ENCODE data around the gene FBXO38.

The FBXO38 gene

DNA sequence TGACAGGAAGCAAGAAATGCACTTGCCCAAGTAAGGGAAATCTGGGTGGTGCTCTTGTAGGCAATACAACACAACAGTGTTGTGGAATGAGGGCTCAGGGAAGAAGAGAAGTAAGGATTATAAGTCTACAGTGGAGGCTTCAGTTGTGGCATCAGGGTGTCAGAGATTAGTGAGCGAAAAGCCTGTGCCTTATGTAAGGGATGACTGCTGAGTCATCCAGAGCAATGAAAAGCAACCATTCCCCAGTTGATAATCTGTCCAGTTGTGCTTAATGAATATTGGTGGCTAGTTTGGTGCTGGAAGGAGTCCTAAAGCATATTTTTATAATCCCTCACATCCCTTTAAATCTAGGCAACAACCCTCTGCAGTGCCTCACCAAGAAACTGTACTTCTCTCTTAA is 42.0 kb downstream of the FBXO38 start:
- Histone ChIP-seq H3K4me3 (ENCODE audit: low read depth, low read length) (no peak overlapping the region), H2AFZ (ENCODE audit: low read length, unreplicated experiment) (no peak overlapping the region), H3K27ac (ENCODE audit: low read depth, low read length) (no peak overlapping the region), H3K27me3 (ENCODE audit: insufficient read depth, low read length) (no peaks in the 10 kb centered on the region), H3K4me1 (ENCODE audit: control insufficient read depth, insufficient read depth, low read length, unreplicated experiment) (no peaks in the 10 kb centered on the region), H3K36me3 (ENCODE audit: insufficient read depth, low read length) (peaks cover 31% of the 10 kb centered on the region), H3K79me2 (ENCODE audit: control insufficient read depth, insufficient read depth, low read length, unreplicated experiment) (no peaks in the 10 kb centered on the region)

GRCh38 chr5:148426514-148426913 is 42.8 kb downstream of the FBXO38 start:
- no peak overlapping the region for H3K27ac ChIP-seq (ENCODE audit: low read depth, low read length)
- no peak overlapping the region for H3K4me3 ChIP-seq (ENCODE audit: low read depth, low read length)
- H3K27me3 ChIP-seq (ENCODE audit: insufficient read depth, low read length) = no peaks in the 10 kb centered on the region
- H3K4me1 ChIP-seq (ENCODE audit: control insufficient read depth, insufficient read depth, low read length, unreplicated experiment) = no peaks in the 10 kb centered on the region
- no peak overlapping the region for H2AFZ ChIP-seq (ENCODE audit: low read length, unreplicated experiment)
- peaks cover 35% of the 10 kb centered on the region for H3K36me3 ChIP-seq (ENCODE audit: insufficient read depth, low read length)
- no peaks in the 10 kb centered on the region for H3K79me2 ChIP-seq (ENCODE audit: control insufficient read depth, insufficient read depth, low read length, unreplicated experiment)

DNA sequence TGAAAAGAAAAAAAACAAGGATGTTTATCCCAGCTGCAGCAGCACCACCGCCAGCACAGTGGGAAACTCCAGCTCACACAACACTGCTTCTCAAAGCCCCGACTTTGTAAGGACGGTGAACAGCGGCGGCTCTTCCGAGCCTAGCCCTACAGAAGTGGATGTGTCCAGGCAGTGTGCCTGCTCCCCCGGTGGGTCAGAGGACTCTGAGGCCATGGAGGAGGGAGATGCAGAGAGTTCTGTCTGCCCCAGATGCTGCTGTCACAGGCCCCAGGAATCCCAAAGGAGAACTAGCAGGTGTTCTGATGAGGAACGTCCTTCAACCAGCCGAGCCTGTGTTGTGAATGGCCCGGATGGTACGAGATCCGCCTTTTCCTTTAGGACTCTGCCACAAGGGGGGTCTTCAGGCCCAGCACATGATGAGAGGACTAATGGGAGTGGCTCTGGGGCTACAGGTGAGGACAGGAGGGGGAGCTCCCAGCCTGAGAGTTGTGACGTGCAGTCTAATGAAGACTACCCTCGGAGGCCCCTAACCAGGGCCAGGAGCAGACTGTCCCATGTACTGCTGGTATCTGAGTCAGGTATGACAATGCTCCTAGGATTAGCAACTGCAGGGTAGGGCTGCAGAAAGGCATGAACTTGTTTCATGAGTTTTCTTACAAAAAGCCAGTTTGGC is 43.7 kb downstream of the FBXO38 start:
- Histone ChIP-seq H3K79me2 (ENCODE audit: control insufficient read depth, insufficient read depth, low read length, unreplicated experiment) (no peaks in the 10 kb centered on the region), H2AFZ (ENCODE audit: low read length, unreplicated experiment) (no peak overlapping the region), H3K27ac (ENCODE audit: low read depth, low read length) (no peak overlapping the region), H3K4me1 (ENCODE audit: control insufficient read depth, insufficient read depth, low read length, unreplicated experiment) (no peaks in the 10 kb centered on the region), H3K27me3 (ENCODE audit: insufficient read depth, low read length) (no peaks in the 10 kb centered on the region), H3K36me3 (ENCODE audit: insufficient read depth, low read length) (peaks cover 35% of the 10 kb centered on the region), H3K4me3 (ENCODE audit: low read depth, low read length) (no peak overlapping the region)

DNA sequence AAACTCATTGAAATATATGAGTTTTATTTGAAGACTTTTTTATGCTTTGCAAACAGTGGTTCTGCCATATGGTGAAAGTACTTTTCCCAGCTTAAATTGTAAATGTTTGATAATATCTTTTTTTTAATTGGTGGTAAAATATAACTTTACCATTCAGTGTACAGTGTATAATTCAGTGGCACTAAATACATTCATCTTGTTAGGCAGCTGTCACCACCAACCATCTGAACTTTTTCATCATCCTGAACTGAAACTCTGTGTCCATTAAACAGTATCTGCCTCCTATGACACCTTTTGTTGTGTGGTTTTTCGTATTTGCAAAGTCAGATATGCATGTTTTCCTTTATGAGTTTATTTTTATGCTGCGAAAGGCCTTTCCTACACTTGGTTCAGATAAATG is 45.1 kb downstream of the FBXO38 start:
- H3K4me1 ChIP-seq (ENCODE audit: control insufficient read depth, insufficient read depth, low read length, unreplicated experiment) = no peaks in the 10 kb centered on the region
- H3K27ac ChIP-seq (ENCODE audit: low read depth, low read length) = no peak overlapping the region
- H3K27me3 ChIP-seq (ENCODE audit: insufficient read depth, low read length) = no peaks in the 10 kb centered on the region
- H3K4me3 ChIP-seq (ENCODE audit: low read depth, low read length) = no peak overlapping the region
- peaks cover 41% of the 10 kb centered on the region for H3K36me3 ChIP-seq (ENCODE audit: insufficient read depth, low read length)
- no peak overlapping the region for H2AFZ ChIP-seq (ENCODE audit: low read length, unreplicated experiment)
- H3K79me2 ChIP-seq (ENCODE audit: control insufficient read depth, insufficient read depth, low read length, unreplicated experiment) = no peaks in the 10 kb centered on the region

GRCh38 chr5:148433826-148434225 is 50.1 kb downstream of the FBXO38 start:
- H3K79me2 ChIP-seq (ENCODE audit: control insufficient read depth, insufficient read depth, low read length, unreplicated experiment) = no peaks in the 10 kb centered on the region
- no peak overlapping the region for H3K27ac ChIP-seq (ENCODE audit: low read depth, low read length)
- H3K4me1 ChIP-seq (ENCODE audit: control insufficient read depth, insufficient read depth, low read length, unreplicated experiment) = no peaks in the 10 kb centered on the region
- H3K4me3 ChIP-seq (ENCODE audit: low read depth, low read length) = no peak overlapping the region
- no peak overlapping the region for H2AFZ ChIP-seq (ENCODE audit: low read length, unreplicated experiment)
- H3K27me3 ChIP-seq (ENCODE audit: insufficient read depth, low read length) = no peaks in the 10 kb centered on the region
- peaks cover 24% of the 10 kb centered on the region for H3K36me3 ChIP-seq (ENCODE audit: insufficient read depth, low read length)

DNA sequence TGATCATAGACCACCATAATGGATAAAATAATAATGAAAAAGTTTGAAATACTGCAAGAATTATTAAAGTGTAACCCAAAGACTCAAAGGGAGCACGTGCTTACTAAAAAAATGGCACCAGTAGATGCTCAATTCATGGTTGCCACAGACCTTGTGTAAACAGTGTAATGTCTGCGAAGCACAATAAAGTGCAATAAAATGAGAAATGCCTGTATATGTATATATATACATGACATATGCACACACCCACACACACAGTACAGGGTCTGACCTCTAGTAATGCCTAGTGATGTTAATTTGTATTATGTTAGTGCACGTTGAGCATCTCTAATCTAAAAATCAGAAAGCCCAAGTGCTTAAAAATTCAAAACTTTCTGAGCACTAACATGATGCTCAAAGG is 52.3 kb downstream of the FBXO38 start:
- Histone ChIP-seq H3K4me3 (ENCODE audit: low read depth, low read length) (no peak overlapping the region), H3K36me3 (ENCODE audit: insufficient read depth, low read length) (peaks cover 28% of the 10 kb centered on the region), H3K4me1 (ENCODE audit: control insufficient read depth, insufficient read depth, low read length, unreplicated experiment) (no peaks in the 10 kb centered on the region), H3K79me2 (ENCODE audit: control insufficient read depth, insufficient read depth, low read length, unreplicated experiment) (no peaks in the 10 kb centered on the region), H3K27ac (ENCODE audit: low read depth, low read length) (no peak overlapping the region), H2AFZ (ENCODE audit: low read length, unreplicated experiment) (no peak overlapping the region), H3K27me3 (ENCODE audit: insufficient read depth, low read length) (no peaks in the 10 kb centered on the region)

GRCh38 chr5:148437249-148437648 is 53.5 kb downstream of the FBXO38 start:
- Histone ChIP-seq H3K4me3 (ENCODE audit: low read depth, low read length) (no peak overlapping the region), H3K79me2 (ENCODE audit: control insufficient read depth, insufficient read depth, low read length, unreplicated experiment) (no peaks in the 10 kb centered on the region), H3K4me1 (ENCODE audit: control insufficient read depth, insufficient read depth, low read length, unreplicated experiment) (no peaks in the 10 kb centered on the region), H3K27me3 (ENCODE audit: insufficient read depth, low read length) (no peaks in the 10 kb centered on the region), H3K27ac (ENCODE audit: low read depth, low read length) (no peak overlapping the region), H3K36me3 (ENCODE audit: insufficient read depth, low read length) (peaks cover 28% of the 10 kb centered on the region), H2AFZ (ENCODE audit: low read length, unreplicated experiment) (no peak overlapping the region)

GRCh38 chr5:148438933-148439332 is 55.2 kb downstream of the FBXO38 start:
- peaks cover 18% of the 10 kb centered on the region for H3K36me3 ChIP-seq (ENCODE audit: insufficient read depth, low read length)
- H3K27ac ChIP-seq (ENCODE audit: low read depth, low read length) = no peak overlapping the region
- H2AFZ ChIP-seq (ENCODE audit: low read length, unreplicated experiment) = no peak overlapping the region
- no peak overlapping the region for H3K4me3 ChIP-seq (ENCODE audit: low read depth, low read length)
- no peaks in the 10 kb centered on the region for H3K4me1 ChIP-seq (ENCODE audit: control insufficient read depth, insufficient read depth, low read length, unreplicated experiment)
- no peaks in the 10 kb centered on the region for H3K79me2 ChIP-seq (ENCODE audit: control insufficient read depth, insufficient read depth, low read length, unreplicated experiment)
- H3K27me3 ChIP-seq (ENCODE audit: insufficient read depth, low read length) = no peaks in the 10 kb centered on the region

DNA sequence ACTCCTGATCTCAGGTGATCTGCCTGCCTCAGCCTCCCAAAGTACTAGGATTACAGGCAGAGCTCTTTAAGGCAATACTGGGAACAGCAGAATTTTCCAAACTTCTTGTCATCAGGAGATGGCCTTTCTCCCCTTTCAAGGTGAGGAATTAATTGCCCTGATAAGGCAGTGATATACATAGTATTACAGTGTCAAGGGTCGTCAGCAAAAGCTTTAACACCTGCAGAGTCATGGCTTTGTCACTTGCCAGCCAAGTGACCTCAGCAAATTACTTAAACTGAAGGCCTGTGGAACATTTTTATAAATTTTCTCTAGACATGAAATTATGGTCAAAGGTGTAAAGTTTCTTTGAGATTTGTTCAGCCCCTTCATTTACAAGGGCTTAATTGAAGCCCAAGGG is 59.5 kb downstream of the FBXO38 start:
- H3K4me3 ChIP-seq (ENCODE audit: low read depth, low read length) = no peak overlapping the region
- peaks cover 15% of the 10 kb centered on the region for H3K36me3 ChIP-seq (ENCODE audit: insufficient read depth, low read length)
- no peak overlapping the region for H2AFZ ChIP-seq (ENCODE audit: low read length, unreplicated experiment)
- H3K27ac ChIP-seq (ENCODE audit: low read depth, low read length) = no peak overlapping the region
- no peaks in the 10 kb centered on the region for H3K27me3 ChIP-seq (ENCODE audit: insufficient read depth, low read length)
- H3K79me2 ChIP-seq (ENCODE audit: control insufficient read depth, insufficient read depth, low read length, unreplicated experiment) = no peaks in the 10 kb centered on the region
- no peaks in the 10 kb centered on the region for H3K4me1 ChIP-seq (ENCODE audit: control insufficient read depth, insufficient read depth, low read length, unreplicated experiment)

DNA sequence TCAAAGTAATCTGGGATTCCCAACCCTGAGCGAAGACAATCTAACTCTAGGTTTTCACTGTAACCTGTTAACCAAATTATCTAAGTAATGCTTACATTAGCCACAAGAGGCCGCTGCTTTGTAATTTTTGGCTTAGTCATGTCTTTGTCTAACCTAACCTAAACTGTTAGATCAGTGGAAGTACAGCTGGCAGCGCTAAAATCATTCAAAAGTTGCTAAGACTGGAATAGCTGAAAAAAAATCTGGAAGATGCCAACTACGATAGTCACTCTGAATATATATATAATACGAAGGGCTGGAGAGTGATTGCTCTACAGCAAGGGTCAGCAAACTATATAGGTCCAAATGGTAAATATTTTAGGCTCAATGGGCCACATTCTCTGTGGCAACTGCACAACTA is 60.2 kb downstream of the FBXO38 start:
- H3K79me2 ChIP-seq (ENCODE audit: control insufficient read depth, insufficient read depth, low read length, unreplicated experiment) = no peaks in the 10 kb centered on the region
- no peak overlapping the region for H3K27ac ChIP-seq (ENCODE audit: low read depth, low read length)
- no peaks in the 10 kb centered on the region for H3K27me3 ChIP-seq (ENCODE audit: insufficient read depth, low read length)
- peaks cover 15% of the 10 kb centered on the region for H3K36me3 ChIP-seq (ENCODE audit: insufficient read depth, low read length)
- no peaks in the 10 kb centered on the region for H3K4me1 ChIP-seq (ENCODE audit: control insufficient read depth, insufficient read depth, low read length, unreplicated experiment)
- H2AFZ ChIP-seq (ENCODE audit: low read length, unreplicated experiment) = no peak overlapping the region
- H3K4me3 ChIP-seq (ENCODE audit: low read depth, low read length) = no peak overlapping the region

- Histone ChIP-seq H3K4me3 (ENCODE audit: low read depth, low read length) (no peak overlapping the region), H2AFZ (ENCODE audit: low read length, unreplicated experiment) (no peak overlapping the region), H3K27me3 (ENCODE audit: insufficient read depth, low read length) (no peaks in the 10 kb centered on the region), H3K27ac (ENCODE audit: low read depth, low read length) (no peak overlapping the region), H3K79me2 (ENCODE audit: control insufficient read depth, insufficient read depth, low read length, unreplicated experiment) (no peaks in the 10 kb centered on the region), H3K36me3 (ENCODE audit: insufficient read depth, low read length) (peaks cover 8% of the 10 kb centered on the region; the same call in 1 of the 2 replicates), H3K4me1 (ENCODE audit: control insufficient read depth, insufficient read depth, low read length, unreplicated experiment) (no peaks in the 10 kb centered on the region)
Observed at GRCh38 chr5:148445578-148445977, 61.8 kb downstream of the FBXO38 start.

Data from ACC112 (cell line).